Neuronal stem cell (in vitro differentiated cells): ENCODE data around the gene CDH20. TPM values are rescaled to one million over a fixed set of nuclear protein-coding genes. Genes with fewer than 3 reads are reported as not detected.

Experiments used
- DNase-seq: peaks from one replicate; pipeline ENCODE4 v3.0.0-alpha.2; 2013; ENCODE audit warnings: low spot score
- H2AFZ ChIP-seq: one replicate; pipeline ENCODE4 v1.6.1; 2013; ENCODE audit warnings: mild to moderate bottlenecking, low read length, inconsistent platforms
- H2AK5ac ChIP-seq: 2 replicates; pipeline ENCODE4 v1.6.1; 2013; ENCODE audit warnings: low read depth, mild to moderate bottlenecking, inconsistent platforms, low read length, moderate library complexity, mixed read lengths
- H2BK120ac ChIP-seq: 2 replicates; pipeline ENCODE4 v1.6.1; 2013; ENCODE audit warnings: low read depth, mild to moderate bottlenecking, inconsistent platforms, low read length, moderate library complexity, mixed read lengths
- H2BK12ac ChIP-seq: one replicate; pipeline ENCODE4 v1.6.1; 2013; ENCODE audit warnings: low read length, inconsistent platforms
- H2BK15ac ChIP-seq: 2 replicates; pipeline ENCODE4 v1.6.1; 2013; ENCODE audit warnings: mild to moderate bottlenecking, low read length, inconsistent platforms, mixed read lengths
- H2BK5ac ChIP-seq: one replicate; pipeline ENCODE4 v1.6.1; 2013; ENCODE audit warnings: inconsistent platforms, mild to moderate bottlenecking, low read length, moderate library complexity
- H3K14ac ChIP-seq: one replicate; pipeline ENCODE4 v1.6.1; 2013; ENCODE audit warnings: low read length, inconsistent platforms
- H3K18ac ChIP-seq: 2 replicates; pipeline ENCODE4 v1.6.1; 2013; ENCODE audit warnings: low read length, inconsistent platforms
- H3K23ac ChIP-seq: 2 replicates; pipeline ENCODE4 v1.6.1; 2013; ENCODE audit warnings: low read depth, mild to moderate bottlenecking, mixed read lengths, low read length, inconsistent platforms; ENCODE audit not compliant: poor library complexity
- H3K27ac ChIP-seq: replicated peaks from 3 replicates; pipeline ENCODE4 v1.5.1; 2013; ENCODE audit warnings: low read length, inconsistent platforms
- H3K27me3 ChIP-seq, 3 experiments: 2 replicates each; pipeline ENCODE4 v1.6.1; 2013; ENCODE audit warnings: low read length in 3 of 3, mild to moderate bottlenecking in 2 of 3, inconsistent platforms in 1 of 3, low read depth in 1 of 3, mixed read lengths in 1 of 3, moderate library complexity in 1 of 3; ENCODE audit not compliant: control insufficient read depth in 3 of 3, insufficient read depth in 3 of 3
- H3K36me3 ChIP-seq, 2 donors: replicated peaks in 1 of 2; 2 replicates each; pipeline ENCODE4 v1.6.1; 2013; ENCODE audit warnings: low read length in 2 of 2; ENCODE audit not compliant: control insufficient read depth in 2 of 2, insufficient read depth in 2 of 2
- H3K4ac ChIP-seq: 2 replicates; pipeline ENCODE4 v1.6.1; 2013; ENCODE audit warnings: inconsistent platforms, mild to moderate bottlenecking, low read length, moderate library complexity
- H3K4me1 ChIP-seq, 2 donors: 1 replicate in 1 of 2; 2 replicates in 1 of 2; pipeline ENCODE4 v1.6.1; 2013; ENCODE audit warnings: low read length in 2 of 2, low read depth in 1 of 2; ENCODE audit not compliant: control insufficient read depth in 2 of 2, insufficient read depth in 1 of 2
- H3K4me2 ChIP-seq: one replicate; pipeline ENCODE4 v1.6.1; 2013; ENCODE audit warnings: mild to moderate bottlenecking, low read length, inconsistent platforms; ENCODE audit not compliant: insufficient read depth, poor library complexity, severe bottlenecking
- H3K4me3 ChIP-seq, 2 donors: 2 replicates each; pipeline ENCODE4 v1.5.1; 2013; ENCODE audit warnings: low read length in 2 of 2, mild to moderate bottlenecking in 2 of 2, inconsistent platforms in 1 of 2, moderate library complexity in 1 of 2
- H3K79me1 ChIP-seq: one replicate; pipeline ENCODE4 v1.6.1; 2013; ENCODE audit warnings: low read depth, mild to moderate bottlenecking, inconsistent platforms, low read length, moderate library complexity
- H3K9ac ChIP-seq: one replicate; pipeline ENCODE4 v1.6.1; 2013; ENCODE audit warnings: mild to moderate bottlenecking, low read depth, low read length, inconsistent platforms; ENCODE audit not compliant: poor library complexity
- H3K9me3 ChIP-seq, 2 donors: replicated peaks in 1 of 2; 2 replicates each; pipeline versions ENCODE3 to v1.6.1; 2013; ENCODE audit warnings: low read length in 2 of 2, mild to moderate bottlenecking in 2 of 2, inconsistent platforms in 1 of 2, low read depth in 1 of 2, mixed read lengths in 1 of 2, moderate library complexity in 1 of 2; ENCODE audit not compliant: control insufficient read depth in 2 of 2, insufficient read depth in 1 of 2
- H4K8ac ChIP-seq: one replicate; pipeline ENCODE4 v1.6.1; 2013; ENCODE audit warnings: low read depth, mild to moderate bottlenecking, inconsistent platforms, low read length, moderate library complexity
- H4K91ac ChIP-seq: one replicate; pipeline ENCODE4 v1.6.1; 2013; ENCODE audit warnings: low read length, low read depth, mild to moderate bottlenecking, inconsistent platforms; ENCODE audit not compliant: poor library complexity
- WGBS, 2 donors: extraction: QIAGEN DNeasy Blood & Tissue Kit; methylation state at CpG; one replicate each; pipeline ENCODE4 v1.1.7; 2013; ENCODE audit warnings: missing lambda C conversion rate in 2 of 2, mixed read lengths in 1 of 2; ENCODE audit not compliant: insufficient read length in 2 of 2, insufficient replicate concordance in 1 of 2; ENCODE audit errors: extremely low coverage in 2 of 2; 5-methylcytosine and 5-hydroxymethylcytosine counted together
- polyA plus RNA-seq, 2 experiments: library from polyadenylated mRNA; stranded (reverse); fragments of 200-250 nt; gene quantifications; one replicate each; pipeline ENCODE4 v1.2.3, GENCODE V29; 2013

The CDH20 gene
- polyA plus RNA-seq (2013, experiment 1 of 2), result 1.0 TPM
- polyA plus RNA-seq (2013, experiment 2 of 2), result 0.93 TPM

GRCh38 chr18:61333271-61333745, at the start of gene CDH20:
Gene CDH20 (plus strand): TSS chr18:61333430.
- peak; percentile 27 for DNase-seq
- Histone ChIP-seq H2BK120ac (no peak within 1 kb of the TSS), H3K27ac (no peak within 1 kb of the TSS), H3K9me3 (no peaks in the 10 kb centered on the region), H4K8ac (no peak within 1 kb of the TSS), H3K36me3 (no peaks in the 10 kb centered on the region), H2BK15ac (peak within 1 kb of the TSS; percentile 37), H3K4me3 (peak within 1 kb of the TSS; percentile 79 to 82), H3K79me1 (no peaks in the 10 kb centered on the region), H2BK5ac (peak within 1 kb of the TSS; percentile 24), H3K14ac (peak within 1 kb of the TSS; percentile 71), H2BK12ac (peak within 1 kb of the TSS; percentile 90), H4K91ac (no peak within 1 kb of the TSS), H2AFZ (peak within 1 kb of the TSS; percentile 98), H2AK5ac (no peak within 1 kb of the TSS), H3K4ac (no peak within 1 kb of the TSS), H3K18ac (peak within 1 kb of the TSS; percentile 89), H3K23ac (peak within 1 kb of the TSS; percentile 85), H3K9ac (peak within 1 kb of the TSS; percentile 70), H3K4me1 (peaks cover 1 to 19% of the 10 kb centered on the region in 2 donors), H3K27me3 (peaks cover 0 to 21% (median 0%) of the 10 kb centered on the region in 3 experiments), H3K4me2 (peak within 1 kb of the TSS; percentile 83)
- WGBS, 2 donors, result no CpG with 5 or more reads among the region's 32 CpGs

GRCh38 chr18:61284039-61284438, 49.2 kb upstream of the CDH20 start:
- H3K18ac ChIP-seq, result no peak overlapping the region
- H3K23ac ChIP-seq, result no peak overlapping the region
- no peak overlapping the region for H2BK12ac ChIP-seq
- H2BK15ac ChIP-seq, result no peak overlapping the region
- no peak overlapping the region for H2BK5ac ChIP-seq
- no peak overlapping the region for H3K4me3 ChIP-seq
- no peaks in the 10 kb centered on the region for H3K79me1 ChIP-seq
- no peak overlapping the region for H3K4ac ChIP-seq
- WGBS, 2 donors, result no CpG with 5 or more reads among the region's 4 CpGs
- H3K27ac ChIP-seq, result no peak overlapping the region
- H3K4me2 ChIP-seq, result no peak overlapping the region
- H3K27me3 ChIP-seq, result no peaks in the 10 kb centered on the region
- H2AK5ac ChIP-seq, result no peak overlapping the region
- no peak for DNase-seq
- H3K36me3 ChIP-seq, result no peaks in the 10 kb centered on the region
- no peak overlapping the region for H2BK120ac ChIP-seq
- H4K91ac ChIP-seq, result no peak overlapping the region
- peaks cover 0 to 1% of the 10 kb centered on the region in 2 donors for H3K9me3 ChIP-seq
- H3K4me1 ChIP-seq, result peaks cover 0 to 4% of the 10 kb centered on the region in 2 donors
- H4K8ac ChIP-seq, result no peak overlapping the region
- H3K14ac ChIP-seq, result no peak overlapping the region
- H2AFZ ChIP-seq, result no peak overlapping the region
- no peak overlapping the region for H3K9ac ChIP-seq

- WGBS, 2 donors, result no CpG with 5 or more reads among the region's 2 CpGs
- DNase-seq, result no peak
- Histone ChIP-seq H3K27me3 (no peaks in the 10 kb centered on the region), H3K14ac (no peak overlapping the region), H3K23ac (no peak overlapping the region), H2AFZ (no peak overlapping the region), H3K9me3 (peaks cover 0 to 1% of the 10 kb centered on the region in 2 donors), H3K4me2 (no peak overlapping the region), H3K4me1 (peaks cover 0 to 4% of the 10 kb centered on the region in 2 donors), H2BK15ac (no peak overlapping the region), H3K9ac (no peak overlapping the region), H3K4ac (no peak overlapping the region), H2BK12ac (no peak overlapping the region), H2BK120ac (no peak overlapping the region), H3K36me3 (no peaks in the 10 kb centered on the region), H3K4me3 (no peak overlapping the region), H3K18ac (no peak overlapping the region), H3K27ac (no peak overlapping the region), H4K8ac (no peak overlapping the region), H3K79me1 (no peaks in the 10 kb centered on the region), H2AK5ac (no peak overlapping the region), H4K91ac (no peak overlapping the region), H2BK5ac (no peak overlapping the region)
Measured at GRCh38 chr18:61285777-61286176, 47.5 kb upstream of the CDH20 start.

- no peak overlapping the region for H3K23ac ChIP-seq
- no CpG with 5 or more reads among the region's 4 CpGs for WGBS, 2 donors
- peaks cover 0 to 4% of the 10 kb centered on the region in 2 donors for H3K4me1 ChIP-seq
- no peak overlapping the region for H3K18ac ChIP-seq
- DNase-seq, result no peak
- H3K79me1 ChIP-seq, result no peaks in the 10 kb centered on the region
- no peak overlapping the region for H2AFZ ChIP-seq
- H3K4me2 ChIP-seq, result no peak overlapping the region
- H3K4me3 ChIP-seq, result no peak overlapping the region
- no peak overlapping the region for H3K14ac ChIP-seq
- H4K91ac ChIP-seq, result no peak overlapping the region
- no peak overlapping the region for H2AK5ac ChIP-seq
- H3K9ac ChIP-seq, result no peak overlapping the region
- H2BK5ac ChIP-seq, result no peak overlapping the region
- no peak overlapping the region for H3K4ac ChIP-seq
- H3K27ac ChIP-seq, result no peak overlapping the region
- no peak overlapping the region for H2BK12ac ChIP-seq
- no peaks in the 10 kb centered on the region for H3K27me3 ChIP-seq
- H3K9me3 ChIP-seq, result peaks cover 0 to 1% of the 10 kb centered on the region in 2 donors
- H2BK15ac ChIP-seq, result no peak overlapping the region
- no peak overlapping the region for H4K8ac ChIP-seq
- H2BK120ac ChIP-seq, result no peak overlapping the region
- no peaks in the 10 kb centered on the region for H3K36me3 ChIP-seq
Measured at GRCh38 chr18:61286867-61287266, 46.4 kb upstream of the CDH20 start.
